Vagina (tissue), 2 donors: ENCODE results near the gene HDAC11. TPM values are rescaled to one million over a fixed set of nuclear protein-coding genes. Genes with fewer than 3 reads are reported as not detected.

Source experiments
- DNase-seq, 2 donors: peaks; one replicate each; pipeline ENCODE4 v3.0.0-alpha.2; 2017; ENCODE audit errors: extremely low spot score in 2 of 2
- H3K27ac ChIP-seq: fragments of 200-600 bp; sonication (generic); one replicate; pipeline ENCODE4 v1.5.1; 2019
- H3K27me3 ChIP-seq: fragments of 200-600 bp; sonication (generic); one replicate; pipeline ENCODE4 v1.5.1; 2019
- H3K36me3 ChIP-seq, 2 donors: fragments of 200-600 bp; sonication (generic); one replicate each; pipeline ENCODE4 v1.5.1; 2017 to 2019
- H3K4me1 ChIP-seq: fragments of 200-600 bp; sonication (generic); one replicate; pipeline ENCODE4 v1.5.1; 2019
- H3K4me3 ChIP-seq, 2 donors: fragments of 200-600 bp; sonication (generic); 1 replicate in 1 of 2; 2 replicates in 1 of 2; pipeline ENCODE4 v1.5.1; 2016 to 2019
- H3K9me3 ChIP-seq: fragments of 200-600 bp; sonication (generic); one replicate; pipeline ENCODE4 v1.5.1; 2019
- POLR2A ChIP-seq, 2 donors: fragments of 450-650 bp; IDR thresholded peaks; one replicate each; pipeline ENCODE4 v1.6.1; 2017; ENCODE audit warnings: antibody characterized with exemption in 2 of 2, mild to moderate bottlenecking in 2 of 2, moderate library complexity in 2 of 2
- POLR2AphosphoS5 ChIP-seq, 2 donors: sonication (generic); formaldehyde crosslinking; IDR thresholded peaks; one replicate each; pipeline ENCODE4 v1.9.0; 2017; ENCODE audit warnings: antibody characterized with exemption in 2 of 2, mild to moderate bottlenecking in 2 of 2, low read depth in 1 of 2; ENCODE audit not compliant: insufficient read depth in 1 of 2
- intact Hi-C: fragments of 100-400 bp; cut with DNase I; formaldehyde crosslinking; loops from one replicate; pipeline ENCODE4 v1.15.1; 2023
- total RNA-seq: library from RNA; depleted of rRNA; stranded (reverse); fragments of >200 nt; gene quantifications from one replicate; pipeline ENCODE4 v1.2.3, GENCODE V29; 2016
- TF ChIP-seq, protein P1 (sequence below), 3 experiments: fragments of 450-650 bp in 2 of 3; fragments of 200-600 bp in 1 of 3; sonication (generic) in 1 of 3; IDR thresholded peaks; one replicate each; pipeline ENCODE4 v1.5.1; 2017 to 2019; ENCODE audit warnings: antibody characterized with exemption in 3 of 3, mild to moderate bottlenecking in 2 of 3, moderate library complexity in 2 of 3

HDAC11 gene
- total RNA-seq, 1 donor from 2014 or later = 12.0 TPM

DNA sequence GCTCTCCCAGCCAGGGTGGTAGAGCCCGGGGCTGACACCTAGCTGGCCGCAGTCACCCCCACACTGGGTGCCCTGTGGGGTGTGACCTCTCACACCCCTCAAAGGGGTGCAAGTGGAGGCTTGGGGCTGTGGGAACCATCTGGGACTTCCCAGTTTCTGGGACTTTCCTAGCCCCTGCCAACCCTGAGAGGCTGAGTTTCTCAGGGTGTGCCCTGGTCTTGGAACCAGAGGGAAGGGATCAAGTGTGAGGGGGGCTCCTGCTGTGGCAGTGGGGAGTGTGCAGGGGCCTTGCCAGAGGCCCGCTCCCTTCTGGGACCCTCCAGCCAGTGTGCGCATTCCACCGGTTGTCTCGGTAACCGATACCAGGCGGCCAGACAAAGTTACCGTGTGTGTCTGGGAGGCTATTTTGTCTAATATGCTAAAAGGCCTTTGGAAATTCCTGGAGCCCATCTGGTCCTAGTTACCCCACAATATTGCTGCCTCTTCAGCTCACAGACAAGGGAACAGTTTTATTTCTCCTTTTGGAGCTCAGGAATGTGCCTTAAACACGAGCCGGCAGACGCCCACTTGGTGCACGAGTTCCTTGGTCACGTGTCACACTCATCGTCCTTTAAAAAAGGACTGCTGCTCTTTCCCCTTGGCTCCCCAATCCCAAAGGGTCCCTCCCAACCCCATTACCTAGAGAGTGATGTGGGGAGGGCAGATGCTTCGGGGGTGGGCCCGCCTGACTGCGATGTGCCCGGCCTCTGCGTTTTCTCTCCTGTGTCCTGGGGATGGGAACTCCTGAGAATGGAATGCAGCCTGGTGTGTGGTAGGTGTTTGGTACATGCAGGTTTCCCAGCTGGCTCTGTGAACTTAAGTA lies 33.2 kb downstream of the HDAC11 start:
- DNase-seq = no peak
- Histone ChIP-seq H3K4me1 (peaks cover 69% of the 10 kb centered on the region), H3K36me3 (no peaks in the 10 kb centered on the region), H3K27me3 (no peaks in the 10 kb centered on the region), H3K27ac (peak overlapping the region; percentile 91), H3K9me3 (no peaks in the 10 kb centered on the region), H3K4me3 (no peak overlapping the region)
- TF ChIP-seq POLR2A (IDR thresholded peaks at IDR 0.05) (no peak), POLR2AphosphoS5 (IDR thresholded peaks at IDR 0.05; ENCODE audit: insufficient read depth in 1 of 2, low read depth in 1 of 2) (peak; percentile 27 to 45)
- intact Hi-C loops = no loop called here

DNA sequence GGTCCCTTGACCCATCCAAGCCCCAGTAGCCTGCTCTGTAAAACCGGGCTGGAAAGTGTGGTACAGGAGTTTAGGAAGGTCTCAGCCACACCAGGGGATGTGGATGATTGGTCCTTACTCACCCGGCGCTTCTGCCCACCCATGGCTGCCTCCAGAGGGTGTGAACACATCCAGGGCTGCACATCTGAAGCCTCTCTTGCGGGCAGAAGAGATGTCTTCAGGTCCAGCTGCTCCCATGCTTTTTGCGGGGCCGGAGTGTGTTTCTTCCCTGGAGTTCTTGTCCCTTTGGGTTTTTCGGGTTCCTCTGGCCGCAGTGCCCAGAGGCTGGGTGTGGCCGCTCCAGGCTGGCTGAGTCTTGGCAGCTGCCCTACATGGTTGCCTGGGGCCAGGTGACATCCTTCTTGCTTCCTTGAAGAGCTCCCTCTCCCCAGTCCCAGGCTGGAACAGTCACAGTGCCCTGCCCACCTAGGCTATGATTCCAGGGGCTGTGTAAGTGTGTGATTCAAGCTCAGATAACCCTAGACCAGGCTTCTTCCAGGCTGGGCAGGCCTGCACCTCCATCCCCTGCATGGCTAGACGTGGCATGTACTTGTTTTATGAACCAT lies 33.9 kb downstream of the HDAC11 start:
- intact Hi-C loops = no loop called here
- no peaks in the 10 kb centered on the region for H3K9me3 ChIP-seq
- no peak overlapping the region for H3K4me3 ChIP-seq
- peaks cover 69% of the 10 kb centered on the region for H3K4me1 ChIP-seq
- no peaks in the 10 kb centered on the region for H3K36me3 ChIP-seq
- no peak for DNase-seq
- no peaks in the 10 kb centered on the region for H3K27me3 ChIP-seq
- TF ChIP-seq POLR2A (IDR thresholded peaks at IDR 0.05) = no peak
- TF ChIP-seq, protein P1, sequence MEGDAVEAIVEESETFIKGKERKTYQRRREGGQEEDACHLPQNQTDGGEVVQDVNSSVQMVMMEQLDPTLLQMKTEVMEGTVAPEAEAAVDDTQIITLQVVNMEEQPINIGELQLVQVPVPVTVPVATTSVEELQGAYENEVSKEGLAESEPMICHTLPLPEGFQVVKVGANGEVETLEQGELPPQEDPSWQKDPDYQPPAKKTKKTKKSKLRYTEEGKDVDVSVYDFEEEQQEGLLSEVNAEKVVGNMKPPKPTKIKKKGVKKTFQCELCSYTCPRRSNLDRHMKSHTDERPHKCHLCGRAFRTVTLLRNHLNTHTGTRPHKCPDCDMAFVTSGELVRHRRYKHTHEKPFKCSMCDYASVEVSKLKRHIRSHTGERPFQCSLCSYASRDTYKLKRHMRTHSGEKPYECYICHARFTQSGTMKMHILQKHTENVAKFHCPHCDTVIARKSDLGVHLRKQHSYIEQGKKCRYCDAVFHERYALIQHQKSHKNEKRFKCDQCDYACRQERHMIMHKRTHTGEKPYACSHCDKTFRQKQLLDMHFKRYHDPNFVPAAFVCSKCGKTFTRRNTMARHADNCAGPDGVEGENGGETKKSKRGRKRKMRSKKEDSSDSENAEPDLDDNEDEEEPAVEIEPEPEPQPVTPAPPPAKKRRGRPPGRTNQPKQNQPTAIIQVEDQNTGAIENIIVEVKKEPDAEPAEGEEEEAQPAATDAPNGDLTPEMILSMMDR (IDR thresholded peaks at IDR 0.05) = no peak
- no peak for TF ChIP-seq POLR2AphosphoS5 (IDR thresholded peaks at IDR 0.05; ENCODE audit: insufficient read depth in 1 of 2, low read depth in 1 of 2)
- peak overlapping the region; percentile 91 for H3K27ac ChIP-seq

DNA sequence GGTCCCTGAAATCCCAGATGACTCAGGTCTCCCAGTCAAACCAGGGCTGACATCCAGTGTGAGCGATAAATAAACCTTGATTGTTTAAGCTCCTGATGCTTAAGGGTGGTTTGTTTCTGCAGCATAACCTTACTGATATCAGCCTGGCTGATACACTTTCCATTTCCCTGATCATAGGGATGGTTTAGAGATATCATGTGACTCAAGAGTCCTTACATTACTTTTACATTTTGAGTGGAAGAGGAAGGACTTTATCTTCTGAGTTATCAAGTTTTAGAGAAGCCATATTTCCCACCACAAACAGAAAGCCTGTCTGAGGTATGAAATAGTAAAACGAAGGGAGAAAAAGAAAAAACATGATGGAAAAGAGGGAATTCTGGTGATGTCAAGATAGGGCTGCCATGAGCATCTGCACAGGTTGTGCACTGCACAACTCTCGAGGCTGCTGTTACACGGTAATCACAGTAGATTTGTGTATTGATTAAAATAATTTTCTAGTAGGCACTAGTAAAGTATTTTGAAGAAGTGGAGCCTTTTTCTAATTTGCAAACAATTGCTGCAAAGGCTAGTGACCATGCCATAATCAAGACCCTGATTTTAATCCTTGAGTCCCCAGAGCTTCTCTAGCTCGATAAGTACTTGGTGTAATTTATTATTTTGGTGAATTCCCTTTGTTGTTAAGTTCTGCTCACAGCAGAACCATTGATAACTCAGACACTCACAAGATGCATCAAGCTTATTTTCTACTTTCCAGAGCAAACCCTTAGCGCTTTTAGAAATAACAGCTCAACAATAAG lies 34.7 kb downstream of the HDAC11 start:
- DNase-seq = no peak
- Histone ChIP-seq H3K4me1 (peaks cover 69% of the 10 kb centered on the region), H3K27me3 (no peaks in the 10 kb centered on the region), H3K4me3 (no peak overlapping the region), H3K36me3 (no peaks in the 10 kb centered on the region), H3K9me3 (no peaks in the 10 kb centered on the region), H3K27ac (peak overlapping the region; percentile 91)
- intact Hi-C loops = no loop called here
- no peak for TF ChIP-seq POLR2A (IDR thresholded peaks at IDR 0.05)
- TF ChIP-seq, protein P1 (IDR thresholded peaks at IDR 0.05) = no peak
- no peak for TF ChIP-seq POLR2AphosphoS5 (IDR thresholded peaks at IDR 0.05; ENCODE audit: insufficient read depth in 1 of 2, low read depth in 1 of 2)

DNA sequence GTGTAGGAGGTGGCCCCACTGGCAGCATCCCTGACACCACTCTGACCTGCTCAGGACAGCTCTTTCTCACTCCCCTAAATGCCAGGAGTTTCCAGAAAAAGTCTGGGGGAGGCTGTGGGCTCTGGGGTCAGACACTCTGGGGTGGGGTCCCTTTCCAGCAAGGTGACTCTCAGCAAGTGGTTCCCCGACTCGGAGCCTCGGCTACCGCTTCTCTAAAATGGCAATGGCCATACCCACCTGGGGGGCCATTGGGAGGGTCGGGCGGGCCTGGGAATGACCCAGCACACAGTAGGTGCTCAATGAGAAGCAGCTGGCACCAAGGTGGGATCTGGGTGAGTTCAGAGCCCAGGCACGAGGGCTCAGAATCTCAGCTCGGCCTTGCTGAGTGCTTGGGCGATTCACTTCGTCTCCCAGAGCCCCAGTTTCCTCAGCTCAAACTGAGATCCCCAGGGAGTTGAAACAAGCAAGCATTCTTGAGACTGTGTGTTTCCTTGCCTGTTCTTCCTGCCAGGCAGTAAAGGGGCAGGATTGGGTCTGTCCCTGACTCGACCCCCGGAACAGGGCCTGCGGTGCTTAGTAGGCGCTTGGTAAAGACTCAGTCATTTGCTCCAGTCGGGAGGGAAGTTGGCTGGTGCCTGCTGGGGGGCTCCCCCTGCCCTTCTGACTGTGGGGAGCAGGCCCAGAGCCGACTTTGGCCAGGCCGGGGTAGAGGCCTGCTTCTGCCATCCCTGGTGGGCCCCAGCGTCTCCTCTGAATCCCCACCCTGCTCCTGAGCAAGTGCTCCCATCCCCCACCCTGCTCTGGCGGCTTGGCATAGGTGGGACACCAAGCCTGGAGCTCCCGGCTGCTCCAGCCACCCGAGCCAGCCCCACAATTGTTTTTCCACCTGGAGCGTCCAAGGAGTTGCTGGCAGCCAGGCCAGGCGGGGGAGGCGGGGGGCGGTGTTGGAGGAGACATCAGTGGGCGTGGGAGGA lies 36.0 kb downstream of the HDAC11 start:
- Histone ChIP-seq H3K36me3 (no peaks in the 10 kb centered on the region), H3K9me3 (no peaks in the 10 kb centered on the region), H3K4me1 (peaks cover 73% of the 10 kb centered on the region), H3K4me3 (no peak overlapping the region), H3K27me3 (no peaks in the 10 kb centered on the region), H3K27ac (peak overlapping the region; percentile 91)
- no peak for DNase-seq
- intact Hi-C loops = no loop called here
- TF ChIP-seq POLR2AphosphoS5 (IDR thresholded peaks at IDR 0.05; ENCODE audit: insufficient read depth in 1 of 2, low read depth in 1 of 2) (no peak), POLR2A (IDR thresholded peaks at IDR 0.05) (no peak)

DNA sequence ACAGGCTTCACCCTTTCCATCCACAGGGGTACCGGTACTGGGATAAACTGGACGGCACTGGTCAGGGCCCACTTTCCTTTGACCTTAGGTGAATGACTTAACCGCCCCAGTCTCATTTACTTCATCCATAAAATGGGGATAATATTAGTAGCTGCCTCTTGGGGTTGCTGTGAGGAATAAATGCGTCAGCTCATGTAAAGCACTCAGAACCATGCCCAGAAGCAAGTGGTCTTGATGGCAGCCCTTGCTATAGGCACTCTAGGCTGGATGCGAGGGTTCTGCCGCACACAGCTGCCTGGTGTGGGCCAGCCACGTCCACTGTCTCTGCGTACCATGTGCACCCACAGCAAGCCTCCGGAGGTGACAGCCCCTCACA lies 36.6 kb downstream of the HDAC11 start:
- Histone ChIP-seq H3K27ac (peak overlapping the region; percentile 91), H3K4me3 (no peak overlapping the region), H3K4me1 (peaks cover 73% of the 10 kb centered on the region), H3K27me3 (no peaks in the 10 kb centered on the region), H3K9me3 (no peaks in the 10 kb centered on the region), H3K36me3 (no peaks in the 10 kb centered on the region)
- intact Hi-C loops = no loop called here
- DNase-seq = no peak
- TF ChIP-seq POLR2AphosphoS5 (IDR thresholded peaks at IDR 0.05; ENCODE audit: insufficient read depth in 1 of 2, low read depth in 1 of 2) (no peak), POLR2A (IDR thresholded peaks at IDR 0.05) (no peak)
- TF ChIP-seq, protein P1 (IDR thresholded peaks at IDR 0.05) = no peak
